NCI-H460 (cell line): ENCODE measurements around the gene FASLG. TPM values are rescaled to one million over a fixed set of nuclear protein-coding genes. Genes with fewer than 3 reads are reported as not detected.
"Not testable (repeated sequence)": the region's sequence is repeated elsewhere in the genome, so short reads cannot be mapped to it uniquely, and the experiment has no call there.

Experiments used
- DNase-seq: peaks from one replicate; pipeline ENCODE4 v3.0.0-alpha.2; 2016; ENCODE audit warnings: low read depth; ENCODE audit errors: extremely low read depth
- total RNA-seq: library from RNA; depleted of rRNA; stranded (reverse); fragments of >200 nt; shearing (Covaris generic); gene quantifications from 2 replicates; pipeline ENCODE4 v1.2.3, GENCODE V29; 2014

FASLG gene
- total RNA-seq, 1 experiment from 2014 or later, result not detected

GRCh38 chr1:172679000-172679772 lies 20.3 kb downstream of the FASLG start:
- DNase-seq, result no peak

- DNase-seq, result no peak
These were observed 21.3 kb downstream of the FASLG start for GRCh38 chr1:172680244-172680643.

- DNase-seq, result no peak
These were observed 21.9 kb downstream of the FASLG start for GRCh38 chr1:172680733-172681275.

GRCh38 chr1:172682812-172683211 lies 23.9 kb downstream of the FASLG start:
- DNase-seq, result no peak

GRCh38 chr1:172686143-172686542 lies 27.2 kb downstream of the FASLG start:
- no peak for DNase-seq

GRCh38 chr1:172688428-172689085 lies 29.7 kb downstream of the FASLG start:
- DNase-seq, result not testable (repeated sequence)

- not testable (repeated sequence) for DNase-seq
These were observed 32.0 kb downstream of the FASLG start for GRCh38 chr1:172690925-172691324.

GRCh38 chr1:172697534-172698002 lies 38.7 kb downstream of the FASLG start:
- DNase-seq, result no peak

- no peak for DNase-seq
These were observed 39.3 kb downstream of the FASLG start for GRCh38 chr1:172698224-172698623.

GRCh38 chr1:172699111-172699510 lies 40.2 kb downstream of the FASLG start:
- DNase-seq, result no peak

- DNase-seq, result no peak
These were observed 40.9 kb downstream of the FASLG start for GRCh38 chr1:172699695-172700227.

GRCh38 chr1:172700556-172700955 lies 41.7 kb downstream of the FASLG start:
- no peak for DNase-seq

- DNase-seq, result no peak
These were observed 45.1 kb downstream of the FASLG start for GRCh38 chr1:172704001-172704400.

- DNase-seq, result no peak
These were observed 45.7 kb downstream of the FASLG start for GRCh38 chr1:172704420-172705210.

GRCh38 chr1:172708452-172708851 lies 49.5 kb downstream of the FASLG start:
- DNase-seq, result no peak

GRCh38 chr1:172711558-172711957 lies 52.7 kb downstream of the FASLG start:
- DNase-seq, result no peak

- no peak for DNase-seq
These were observed 54.6 kb downstream of the FASLG start for GRCh38 chr1:172713466-172713865.
